ENCODE measurements around the gene GMCL1. TPM values are rescaled to one million over a fixed set of nuclear protein-coding genes. Genes with fewer than 3 reads are reported as not detected.

The GMCL1 gene
- total and polyA plus RNA-seq, 7 donors: 1.3 to 4.1 (median 3.0) TPM

- Histone ChIP-seq H3K36me3 (ENCODE audit: insufficient read depth in 1 of 2, low read depth in 1 of 2) (peaks cover 2 to 54% of the 10 kb centered on the region in 2 donors), H3K4me3 (no peak overlapping the region), H3K27me3 (ENCODE audit: insufficient read depth in 3 of 3, low read length in 2 of 3) (no peaks in the 10 kb centered on the region), H3K4me1 (peaks cover 5% of the 10 kb centered on the region), H3K27ac (no peak overlapping the region), H3K9me3 (no peaks in the 10 kb centered on the region)
- peak in 2 of 4 donors; percentile 33 to 40 for ATAC-seq
- TF ChIP-seq CTCF (IDR thresholded peaks at IDR 0.05): no peak
- 78 to 98% (median 79%) methylated on average over 3 of the region's 3 CpGs for WGBS, 3 donors
- intact Hi-C loops (cut with DNase I): no loop called here
- no peak for DNase-seq
Observed at GRCh38 chr2:69926849-69927515, 97.5 kb downstream of the GMCL1 start.

Other genes with a start within 250 kb of the GMCL1 start
- 10 to 100 TPM; 52.5 to 95.2 (median 65.0) TPM for gene AAK1, start 185.9 kb upstream of the GMCL1 start, total RNA-seq
- gene AAK1, start 185.9 kb upstream of the GMCL1 start, polyA plus RNA-seq: 10 to 100 TPM in 2 of 3 donors, 1 to 10 TPM in 1; 7.8 to 21.9 (median 14.7) TPM
- gene ANXA4, start 87.5 kb upstream of the GMCL1 start, total RNA-seq: 10 to 100 TPM; 19.4 to 29.0 (median 23.4) TPM
- 10 to 100 TPM; 13.2 to 17.0 (median 13.2) TPM for gene ANXA4, start 87.5 kb upstream of the GMCL1 start, polyA plus RNA-seq
- gene SNRNP27, start 64.3 kb downstream of the GMCL1 start, total RNA-seq: 100 to 1,000 TPM in 1 of 4 donors, 10 to 100 TPM in 3; 78.7 to 113 (median 90.2) TPM
- gene SNRNP27, start 64.3 kb downstream of the GMCL1 start, polyA plus RNA-seq: 100 to 1,000 TPM in 1 of 3 donors, 10 to 100 TPM in 2; 75.9 to 215 (median 83.3) TPM
- gene MXD1, start 85.4 kb downstream of the GMCL1 start, total RNA-seq: 10 to 100 TPM in 1 of 4 donors, 1 to 10 TPM in 3; 6.4 to 11.9 (median 7.6) TPM
- gene MXD1, start 85.4 kb downstream of the GMCL1 start, polyA plus RNA-seq: 1 to 10 TPM; 2.8 to 3.9 (median 3.3) TPM
- gene ASPRV1, start 132.0 kb downstream of the GMCL1 start, total RNA-seq: 1 to 10 TPM in 2 of 4 donors, under 1 TPM in 2; 0.42 to 1.8 (median 0.93) TPM
- 1 to 10 TPM in 2 of 3 donors, under 1 TPM in 1; 0.20 to 1.2 (median 1.0) TPM for gene ASPRV1, start 132.0 kb downstream of the GMCL1 start, polyA plus RNA-seq

Data from psoas muscle (tissue), 8 donors.